Sigmoid colon (tissue), 7 donors: ENCODE data around the gene PPP2R2C. TPM values are rescaled to one million over a fixed set of nuclear protein-coding genes. Genes with fewer than 3 reads are reported as not detected.

Source experiments
- DNase-seq: peaks from one replicate; pipeline ENCODE4 v3.0.0-alpha.2; 2019
- H3K27ac ChIP-seq, 4 donors: fragments of 200-600 bp; sonication (generic); one replicate each; pipeline ENCODE4 v1.5.1; 2016 to 2019; ENCODE audit warnings: mild to moderate bottlenecking in 1 of 4
- H3K27me3 ChIP-seq, 3 donors: fragments of 200-600 bp; sonication (generic); one replicate each; pipeline ENCODE4 v1.5.1; 2019; ENCODE audit warnings: mild to moderate bottlenecking in 1 of 3
- H3K36me3 ChIP-seq, 4 donors: fragments of 200-600 bp; sonication (generic); one replicate each; pipeline ENCODE4 v1.5.1; 2016 to 2019
- H3K4me1 ChIP-seq, 4 donors: fragments of 200-600 bp; sonication (generic); one replicate each; pipeline ENCODE4 v1.5.1; 2017 to 2019
- H3K4me3 ChIP-seq, 4 donors: fragments of 200-600 bp; sonication (generic); one replicate each; pipeline ENCODE4 v1.5.1; 2017 to 2019; ENCODE audit warnings: mild to moderate bottlenecking in 2 of 4, moderate library complexity in 1 of 4
- H3K9me3 ChIP-seq, 4 donors: fragments of 200-600 bp in 3 of 4; sonication (generic) in 3 of 4; one replicate each; pipeline versions ENCODE4 v1.5.1 to v1.6.1; 2013 to 2019
- EP300 ChIP-seq, 4 donors: sonication (generic); formaldehyde crosslinking; IDR thresholded peaks; one replicate each; pipeline ENCODE4 v1.6.1; 2017; ENCODE audit warnings: antibody characterized with exemption in 4 of 4
- POLR2A ChIP-seq, 2 donors: fragments of 450-650 bp; IDR thresholded peaks; one replicate each; pipeline ENCODE4 v1.6.1; 2016; ENCODE audit warnings: antibody characterized with exemption in 2 of 2, mild to moderate bottlenecking in 2 of 2, moderate library complexity in 2 of 2
- POLR2AphosphoS5 ChIP-seq, 4 donors: sonication (generic); formaldehyde crosslinking; IDR thresholded peaks; one replicate each; pipeline ENCODE4 v1.6.1; 2017; ENCODE audit warnings: antibody characterized with exemption in 4 of 4
- WGBS, 2 donors: extraction: QIAGEN DNeasy Blood & Tissue Kit; methylation state at CpG; one replicate each; pipeline ENCODE4 v1.1.7; 2013; 5-methylcytosine and 5-hydroxymethylcytosine counted together
- intact Hi-C: fragments of 100-400 bp; cut with DNase I; formaldehyde crosslinking; loops from one replicate; pipeline ENCODE4 v1.15.1; 2023
- polyA plus RNA-seq, 3 donors: library from polyadenylated mRNA; stranded (reverse); fragments of 200-250 nt; gene quantifications; one replicate each; pipeline ENCODE4 v1.2.3, GENCODE V29; 2013
- total RNA-seq, 4 donors: library from RNA; depleted of rRNA; stranded (reverse); fragments of >200 nt; gene quantifications; one replicate each; pipeline ENCODE4 v1.1.0, GENCODE V29; 2016
- TF ChIP-seq, protein P1 (sequence below), 4 experiments: fragments of 450-650 bp in 3 of 4; fragments of 200-600 bp in 1 of 4; IDR thresholded peaks; one replicate each; pipeline ENCODE4 v1.5.1; 2016 to 2019; ENCODE audit warnings: antibody characterized with exemption in 4 of 4, mild to moderate bottlenecking in 3 of 4, moderate library complexity in 2 of 4
- donor health status: healthy with polysubstance abuse.
- donor health status: Bipolar disorder and iron deficiency.
- donor health status: healthy.

PPP2R2C gene
- total and polyA plus RNA-seq, 7 donors: 0.49 to 2.8 (median 1.1) TPM; not detected in 2

DNA sequence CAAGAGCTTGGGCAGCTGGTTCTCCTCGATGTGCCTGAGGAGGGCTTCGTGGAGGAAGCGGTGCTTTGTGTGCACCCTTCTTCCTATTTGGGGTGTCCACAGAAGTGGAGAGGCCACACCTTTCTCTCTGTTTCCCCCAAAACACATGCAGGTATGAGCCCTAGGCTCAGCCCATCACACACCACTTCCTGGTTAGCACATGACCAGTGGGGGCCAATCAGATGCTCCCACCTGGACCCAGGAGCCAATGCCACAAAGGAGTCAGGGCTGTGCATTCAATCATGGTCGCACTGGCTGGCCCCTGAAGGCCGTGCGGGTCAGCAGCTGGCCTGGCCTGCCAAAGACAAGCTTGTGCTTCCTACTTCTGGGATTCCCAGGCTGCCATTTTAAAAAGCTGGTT, 51.4 kb downstream of the PPP2R2C start:
- intact Hi-C loops: no loop called here
- H3K4me1 ChIP-seq: peaks cover 0 to 3% (median 0%) of the 10 kb centered on the region in 4 donors
- no peak for DNase-seq
- no peak overlapping the region for H3K27ac ChIP-seq
- H3K9me3 ChIP-seq: no peaks in the 10 kb centered on the region
- peaks cover 0 to 23% (median 6%) of the 10 kb centered on the region in 3 donors for H3K27me3 ChIP-seq
- TF ChIP-seq EP300 (IDR thresholded peaks at IDR 0.05) (no peak), POLR2A (IDR thresholded peaks at IDR 0.05) (no peak), POLR2AphosphoS5 (IDR thresholded peaks at IDR 0.05) (no peak)
- TF ChIP-seq, protein P1, sequence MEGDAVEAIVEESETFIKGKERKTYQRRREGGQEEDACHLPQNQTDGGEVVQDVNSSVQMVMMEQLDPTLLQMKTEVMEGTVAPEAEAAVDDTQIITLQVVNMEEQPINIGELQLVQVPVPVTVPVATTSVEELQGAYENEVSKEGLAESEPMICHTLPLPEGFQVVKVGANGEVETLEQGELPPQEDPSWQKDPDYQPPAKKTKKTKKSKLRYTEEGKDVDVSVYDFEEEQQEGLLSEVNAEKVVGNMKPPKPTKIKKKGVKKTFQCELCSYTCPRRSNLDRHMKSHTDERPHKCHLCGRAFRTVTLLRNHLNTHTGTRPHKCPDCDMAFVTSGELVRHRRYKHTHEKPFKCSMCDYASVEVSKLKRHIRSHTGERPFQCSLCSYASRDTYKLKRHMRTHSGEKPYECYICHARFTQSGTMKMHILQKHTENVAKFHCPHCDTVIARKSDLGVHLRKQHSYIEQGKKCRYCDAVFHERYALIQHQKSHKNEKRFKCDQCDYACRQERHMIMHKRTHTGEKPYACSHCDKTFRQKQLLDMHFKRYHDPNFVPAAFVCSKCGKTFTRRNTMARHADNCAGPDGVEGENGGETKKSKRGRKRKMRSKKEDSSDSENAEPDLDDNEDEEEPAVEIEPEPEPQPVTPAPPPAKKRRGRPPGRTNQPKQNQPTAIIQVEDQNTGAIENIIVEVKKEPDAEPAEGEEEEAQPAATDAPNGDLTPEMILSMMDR (IDR thresholded peaks at IDR 0.05): no peak
- no peaks in the 10 kb centered on the region for H3K36me3 ChIP-seq
- 92 to 94% methylated on average over 6 of the region's 6 CpGs for WGBS, 2 donors
- H3K4me3 ChIP-seq: no peak overlapping the region

DNA sequence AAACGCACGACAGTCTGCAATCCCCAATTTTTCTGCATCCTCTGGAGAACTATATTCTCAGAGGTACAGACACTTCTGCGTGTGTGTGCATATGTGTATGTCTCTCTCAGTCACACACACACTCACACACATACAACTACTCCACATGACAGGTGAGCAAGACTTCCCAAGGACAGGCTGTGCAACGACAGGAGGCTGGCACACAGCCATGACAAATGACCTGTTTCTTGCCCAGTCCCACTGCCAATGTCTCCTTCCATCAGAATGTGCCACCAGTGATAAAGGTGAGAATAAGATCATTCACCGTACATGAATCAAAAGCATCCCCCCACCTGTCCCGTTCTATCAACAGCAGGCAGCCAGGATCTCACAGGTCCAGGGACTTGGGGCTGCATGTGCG, 52.4 kb downstream of the PPP2R2C start:
- Histone ChIP-seq H3K9me3 (no peaks in the 10 kb centered on the region), H3K36me3 (no peaks in the 10 kb centered on the region), H3K27me3 (peaks cover 0 to 25% (median 6%) of the 10 kb centered on the region in 3 donors), H3K27ac (no peak overlapping the region), H3K4me1 (peaks cover 0 to 3% (median 0%) of the 10 kb centered on the region in 4 donors), H3K4me3 (no peak overlapping the region)
- 77 to 87% methylated on average over 7 of the region's 7 CpGs for WGBS, 2 donors
- DNase-seq: no peak
- no peak for TF ChIP-seq POLR2A (IDR thresholded peaks at IDR 0.05)
- TF ChIP-seq, protein P1 (IDR thresholded peaks at IDR 0.05): no peak
- TF ChIP-seq EP300 (IDR thresholded peaks at IDR 0.05): no peak
- TF ChIP-seq POLR2AphosphoS5 (IDR thresholded peaks at IDR 0.05): no peak
- intact Hi-C loops: no loop called here

DNA sequence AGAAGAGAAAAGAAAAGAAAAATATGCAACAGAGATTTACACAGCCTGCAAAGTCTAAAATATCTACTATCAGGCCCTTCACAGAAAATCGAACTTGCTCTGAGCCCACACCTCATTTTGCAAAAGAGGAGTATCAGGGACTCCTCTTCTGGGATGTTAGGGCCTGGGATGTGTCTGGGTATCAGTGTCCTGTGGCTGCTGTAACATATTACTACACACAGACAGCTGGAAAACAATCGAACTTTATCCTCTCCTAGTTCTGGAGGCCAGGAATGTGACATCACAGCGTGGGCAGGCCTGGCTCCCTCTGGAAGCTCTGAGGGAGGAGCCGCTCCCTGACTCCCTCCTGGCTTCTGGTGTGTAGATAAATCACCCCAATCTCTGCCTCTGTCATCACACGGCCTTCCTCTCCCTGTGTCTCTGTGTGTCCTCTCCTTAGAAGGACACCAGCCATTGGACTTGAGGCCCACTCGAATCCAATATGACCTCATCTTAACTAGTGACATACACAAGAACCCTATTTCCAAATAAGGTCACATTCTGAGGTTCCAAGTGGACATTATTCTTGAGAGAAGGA, 52.9 kb downstream of the PPP2R2C start:
- WGBS, 2 donors: 24 to 56% methylated on average over 6 of the region's 6 CpGs
- H3K27ac ChIP-seq: no peak overlapping the region
- no peak for DNase-seq
- TF ChIP-seq EP300 (IDR thresholded peaks at IDR 0.05) (no peak), POLR2A (IDR thresholded peaks at IDR 0.05) (no peak), POLR2AphosphoS5 (IDR thresholded peaks at IDR 0.05) (no peak)
- TF ChIP-seq, protein P1 (IDR thresholded peaks at IDR 0.05): no peak
- H3K27me3 ChIP-seq: peaks cover 0 to 24% (median 6%) of the 10 kb centered on the region in 3 donors
- intact Hi-C loops: no loop called here
- no peaks in the 10 kb centered on the region for H3K36me3 ChIP-seq
- peaks cover 0 to 3% (median 0%) of the 10 kb centered on the region in 4 donors for H3K4me1 ChIP-seq
- H3K4me3 ChIP-seq: no peak overlapping the region
- no peaks in the 10 kb centered on the region for H3K9me3 ChIP-seq

DNA sequence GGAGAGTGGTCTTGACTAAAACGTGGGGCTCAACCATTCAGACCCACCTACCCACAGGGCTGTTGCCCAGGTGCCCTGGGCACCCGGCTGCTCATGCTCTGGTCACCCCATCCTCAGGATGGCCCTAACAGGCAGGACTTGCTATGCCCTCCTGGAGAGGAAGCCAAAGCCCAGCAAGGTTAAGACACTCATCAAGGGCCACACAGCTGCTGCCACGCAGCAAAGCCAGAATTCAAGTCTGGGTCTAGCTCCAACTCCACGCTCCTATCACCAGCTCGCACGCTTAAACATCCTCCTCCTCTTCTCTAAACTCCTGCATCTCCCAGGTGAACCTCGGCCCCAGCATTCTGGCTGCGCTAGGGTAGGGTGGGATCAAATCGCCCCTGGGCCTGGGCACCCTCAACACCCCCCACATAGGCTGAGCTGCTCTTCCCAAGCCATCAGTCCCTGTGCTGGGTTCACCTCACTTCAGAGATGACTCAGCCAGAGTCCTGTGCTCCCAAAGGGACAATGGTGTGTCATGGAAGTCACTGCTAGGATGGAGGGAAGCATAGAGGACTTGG, 54.1 kb downstream of the PPP2R2C start:
- Histone ChIP-seq H3K4me1 (peaks cover 0 to 3% (median 0%) of the 10 kb centered on the region in 4 donors), H3K36me3 (no peaks in the 10 kb centered on the region), H3K9me3 (no peaks in the 10 kb centered on the region), H3K4me3 (no peak overlapping the region), H3K27ac (no peak overlapping the region), H3K27me3 (peaks cover 0 to 23% (median 6%) of the 10 kb centered on the region in 3 donors)
- intact Hi-C loops: no loop called here
- no peak for DNase-seq
- TF ChIP-seq EP300 (IDR thresholded peaks at IDR 0.05) (no peak), POLR2A (IDR thresholded peaks at IDR 0.05) (no peak), POLR2AphosphoS5 (IDR thresholded peaks at IDR 0.05) (no peak)
- TF ChIP-seq, protein P1 (IDR thresholded peaks at IDR 0.05): no peak
- WGBS, 2 donors: 84 to 87% methylated on average over 9 of the region's 9 CpGs
